ENCODE results near the gene TYMP.

The TYMP gene

DNA sequence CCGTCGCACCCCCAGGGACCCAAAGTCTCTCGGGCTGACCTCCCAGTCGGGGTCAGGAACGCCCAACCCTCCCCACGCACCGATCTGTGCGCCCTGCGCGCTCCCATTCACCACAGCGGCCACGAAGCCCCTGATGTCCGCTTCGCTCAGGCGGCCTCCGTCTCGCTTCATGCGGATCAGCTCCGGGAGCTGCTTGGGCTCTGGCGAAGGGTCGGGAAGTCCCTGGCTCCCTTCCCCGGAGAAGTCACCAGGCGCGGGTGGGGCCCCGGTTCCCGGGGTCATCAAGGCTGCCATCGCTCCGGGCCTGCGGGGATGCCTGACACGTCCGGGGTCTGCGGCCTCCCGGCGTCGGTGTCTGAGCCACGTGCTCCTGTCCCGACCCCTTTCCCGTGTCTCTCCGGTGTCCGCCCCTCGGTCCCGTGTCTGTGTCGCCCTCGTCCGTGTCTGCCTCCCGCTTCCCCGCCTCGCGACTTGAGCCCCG, 356 bp downstream of the TYMP start:
- 33 to 34% methylated on average over 50 of the region's 50 CpGs for WGBS, 2 experiments
- H3K27ac ChIP-seq (ENCODE audit: insufficient read depth, low read depth, low read length, poor library complexity, severe bottlenecking), result no peak overlapping the region
- no peak overlapping the region for H3K4me3 ChIP-seq (ENCODE audit: insufficient read depth, low read depth, low read length)
- H3K27me3 ChIP-seq (ENCODE audit: control insufficient read depth, insufficient read depth, low read length, poor library complexity, severe bottlenecking), result peaks cover 72% of the 10 kb centered on the region
- H3K36me3 ChIP-seq (ENCODE audit: control insufficient read depth, insufficient read depth, low read length), result no peaks in the 10 kb centered on the region
- no peaks in the 10 kb centered on the region for H3K9me3 ChIP-seq (ENCODE audit: control insufficient read depth, low read length)
- peaks cover 19% of the 10 kb centered on the region for H3K4me1 ChIP-seq (ENCODE audit: control insufficient read depth, insufficient read depth, low read length)

- H3K4me1 ChIP-seq (ENCODE audit: control insufficient read depth, insufficient read depth, low read length), result peaks cover 23% of the 10 kb centered on the region
- H3K9me3 ChIP-seq (ENCODE audit: control insufficient read depth, low read length), result no peaks in the 10 kb centered on the region
- WGBS, 2 experiments, result 79% methylated on average over 15 of the region's 15 CpGs
- H3K4me3 ChIP-seq (ENCODE audit: insufficient read depth, low read depth, low read length), result no peak overlapping the region
- H3K27ac ChIP-seq (ENCODE audit: insufficient read depth, low read depth, low read length, poor library complexity, severe bottlenecking), result no peak overlapping the region
- H3K27me3 ChIP-seq (ENCODE audit: control insufficient read depth, insufficient read depth, low read length, poor library complexity, severe bottlenecking), result peaks cover 72% of the 10 kb centered on the region
- no peaks in the 10 kb centered on the region for H3K36me3 ChIP-seq (ENCODE audit: control insufficient read depth, insufficient read depth, low read length)
Measured at GRCh38 chr22:50528682-50529415, 963 bp downstream of the TYMP start.

- Histone ChIP-seq H3K27ac (ENCODE audit: insufficient read depth, low read depth, low read length, poor library complexity, severe bottlenecking) (no peak overlapping the region), H3K36me3 (ENCODE audit: control insufficient read depth, insufficient read depth, low read length) (peaks cover 5% of the 10 kb centered on the region), H3K4me3 (ENCODE audit: insufficient read depth, low read depth, low read length) (no peak overlapping the region), H3K4me1 (ENCODE audit: control insufficient read depth, insufficient read depth, low read length) (peaks cover 23% of the 10 kb centered on the region), H3K9me3 (ENCODE audit: control insufficient read depth, low read length) (no peaks in the 10 kb centered on the region), H3K27me3 (ENCODE audit: control insufficient read depth, insufficient read depth, low read length, poor library complexity, severe bottlenecking) (peaks cover 66% of the 10 kb centered on the region)
- WGBS, 2 experiments, result 92% methylated on average over 18 of the region's 18 CpGs
Measured at GRCh38 chr22:50527921-50528681, 1.7 kb downstream of the TYMP start.

DNA sequence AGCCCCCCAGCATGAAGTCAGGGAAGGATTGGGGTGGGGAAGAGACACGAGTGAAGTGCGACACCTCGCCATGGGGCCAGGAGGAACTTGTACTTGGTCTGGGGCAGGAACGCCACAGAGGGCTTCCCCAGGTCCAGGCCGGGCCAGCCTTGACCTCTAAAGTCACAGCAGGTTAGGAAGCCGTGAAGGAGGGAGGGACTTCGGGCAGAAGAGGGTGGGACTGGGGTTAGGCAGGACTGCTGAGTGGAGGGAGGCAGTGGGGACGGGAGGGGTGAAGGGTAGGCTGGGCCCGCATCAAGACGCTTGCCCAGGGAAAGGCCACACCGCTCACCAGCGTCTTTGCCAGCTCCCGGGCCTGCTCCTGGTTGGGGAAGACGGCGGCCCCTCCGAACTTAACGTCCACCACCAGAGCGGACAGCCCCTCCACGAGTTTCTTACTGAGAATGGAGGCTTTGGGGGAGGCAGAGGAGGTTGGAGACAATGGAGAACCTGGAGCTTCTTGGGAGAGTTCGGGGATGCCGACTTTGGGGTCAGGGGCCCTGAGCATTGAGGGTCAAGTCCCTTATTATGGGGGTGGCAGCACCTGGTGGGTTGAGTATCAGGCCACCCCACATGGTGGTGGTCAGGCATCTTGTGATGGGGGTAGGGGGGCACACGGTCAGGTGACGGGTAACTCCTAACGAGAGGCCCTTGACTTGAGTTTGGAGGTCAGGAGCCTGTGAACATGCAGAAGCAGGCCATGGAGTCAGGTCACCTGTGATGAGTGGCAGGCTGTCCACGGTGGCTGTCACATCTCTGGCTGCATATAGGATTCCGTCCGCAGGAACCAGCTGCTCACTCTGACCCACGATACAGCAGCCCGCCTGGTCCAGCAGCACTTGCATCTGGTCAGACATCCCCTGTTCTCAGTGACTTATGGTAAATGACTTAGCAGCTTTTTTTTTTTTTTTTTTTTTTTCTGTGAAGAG, 2.7 kb downstream of the TYMP start:
- Histone ChIP-seq H3K27me3 (ENCODE audit: control insufficient read depth, insufficient read depth, low read length, poor library complexity, severe bottlenecking) (peaks cover 56% of the 10 kb centered on the region), H3K4me3 (ENCODE audit: insufficient read depth, low read depth, low read length) (peak overlapping the region; percentile 84), H3K36me3 (ENCODE audit: control insufficient read depth, insufficient read depth, low read length) (peaks cover 14% of the 10 kb centered on the region), H3K9me3 (ENCODE audit: control insufficient read depth, low read length) (no peaks in the 10 kb centered on the region), H3K27ac (ENCODE audit: insufficient read depth, low read depth, low read length, poor library complexity, severe bottlenecking) (no peak overlapping the region), H3K4me1 (ENCODE audit: control insufficient read depth, insufficient read depth, low read length) (peaks cover 23% of the 10 kb centered on the region)
- WGBS, 2 experiments, result 58% methylated on average over 29 of the region's 29 CpGs

DNA sequence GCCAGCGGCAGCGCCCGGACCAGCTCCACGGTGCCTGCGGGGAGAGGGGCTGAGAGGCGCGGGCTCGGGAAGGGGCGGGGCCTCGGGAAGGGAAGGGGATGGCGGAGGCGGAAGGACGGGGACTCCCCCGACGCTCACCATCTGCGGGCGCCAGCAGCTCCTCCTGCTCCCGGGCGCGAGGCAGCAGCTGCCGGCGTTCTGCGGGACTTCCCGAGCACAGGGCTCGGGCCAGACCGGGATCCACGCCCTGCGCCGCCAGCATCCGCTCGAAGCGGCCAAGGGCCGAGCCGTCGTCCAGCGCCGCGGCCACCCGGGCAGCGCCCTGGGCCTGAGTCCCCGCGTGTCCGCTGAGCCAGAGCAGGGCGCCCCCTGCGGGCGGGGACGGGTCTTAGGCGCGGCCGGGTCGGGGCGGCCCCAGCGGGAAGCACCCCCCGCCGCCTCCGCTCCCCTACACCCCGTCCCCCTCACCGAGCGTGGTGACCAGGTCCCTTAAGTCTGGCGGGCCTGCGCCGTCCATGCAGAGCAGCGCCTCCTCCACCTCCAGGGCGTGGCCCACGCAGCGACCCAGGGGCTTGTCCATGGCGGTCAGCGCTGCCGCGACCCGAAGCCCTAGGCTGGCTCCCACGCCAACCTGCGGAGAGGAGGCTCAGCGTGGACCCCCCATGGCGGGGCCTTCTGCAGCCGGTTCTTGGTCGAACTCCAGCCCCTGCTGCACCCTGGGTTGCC, 3.5 kb downstream of the TYMP start:
- 1 to 2% methylated on average over 77 of the region's 77 CpGs for WGBS, 2 experiments
- no peaks in the 10 kb centered on the region for H3K9me3 ChIP-seq (ENCODE audit: control insufficient read depth, low read length)
- H3K36me3 ChIP-seq (ENCODE audit: control insufficient read depth, insufficient read depth, low read length), result peaks cover 18% of the 10 kb centered on the region
- peaks cover 48% of the 10 kb centered on the region for H3K27me3 ChIP-seq (ENCODE audit: control insufficient read depth, insufficient read depth, low read length, poor library complexity, severe bottlenecking)
- peak overlapping the region; percentile 92 for H3K27ac ChIP-seq (ENCODE audit: insufficient read depth, low read depth, low read length, poor library complexity, severe bottlenecking)
- H3K4me3 ChIP-seq (ENCODE audit: insufficient read depth, low read depth, low read length), result peak overlapping the region; percentile 84
- H3K4me1 ChIP-seq (ENCODE audit: control insufficient read depth, insufficient read depth, low read length), result peaks cover 18% of the 10 kb centered on the region

GRCh38 chr22:50525858-50526107, 4.0 kb downstream of the TYMP start:
- peaks cover 15% of the 10 kb centered on the region for H3K4me1 ChIP-seq (ENCODE audit: control insufficient read depth, insufficient read depth, low read length)
- 0 to 1% methylated on average over 33 of the region's 33 CpGs for WGBS, 2 experiments

DNA sequence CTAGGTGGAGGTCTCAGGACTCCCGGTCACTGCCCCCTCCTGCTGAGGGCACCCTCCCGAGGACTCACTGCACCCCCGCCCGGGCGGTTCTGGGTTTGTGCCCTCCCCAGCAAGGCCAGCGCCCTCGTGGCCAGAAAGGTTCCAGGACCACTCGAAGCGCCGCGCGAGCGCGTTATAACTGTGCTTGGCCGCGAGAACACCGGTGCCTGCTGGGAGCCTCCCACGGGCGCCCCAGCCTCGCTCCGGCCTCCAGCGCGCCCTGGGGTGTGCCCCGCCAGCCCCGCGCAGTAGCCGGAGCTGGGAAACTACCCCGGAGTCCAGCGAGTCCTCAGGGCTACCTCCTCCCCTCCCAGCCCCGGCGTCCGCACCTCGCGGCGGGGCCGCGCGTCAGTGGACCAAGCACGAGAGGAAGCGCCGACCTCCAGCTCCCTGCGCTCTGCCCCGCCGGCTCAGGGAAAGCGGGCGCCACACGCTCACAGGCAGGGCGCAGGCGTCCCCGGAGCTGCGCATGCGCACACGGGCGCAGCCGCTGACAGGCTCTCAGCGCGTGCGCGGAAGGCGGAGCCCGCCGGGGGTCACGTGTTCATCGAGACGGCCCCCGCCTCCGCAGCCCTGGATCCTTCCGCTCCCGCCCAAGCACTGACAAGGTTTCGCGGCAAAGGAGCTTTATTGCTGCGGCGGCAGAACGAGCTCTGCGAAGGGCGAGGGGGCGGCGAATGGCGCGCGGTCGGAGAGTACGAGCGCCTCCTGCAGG, 4.5 kb downstream of the TYMP start, which contains the start of gene SCO2:
TSS of gene SCO2 (minus strand) at position 495 of the 754 bp plus-strand sequence. CDS start 1,187 bp downstream, outside the sequence.
- Histone ChIP-seq H3K36me3 (ENCODE audit: control insufficient read depth, insufficient read depth, low read length) (peaks cover 18% of the 10 kb centered on the region), H3K27ac (ENCODE audit: insufficient read depth, low read depth, low read length, poor library complexity, severe bottlenecking) (peak within 1 kb of the TSS; percentile 92), H3K4me1 (ENCODE audit: control insufficient read depth, insufficient read depth, low read length) (peaks cover 11% of the 10 kb centered on the region), H3K9me3 (ENCODE audit: control insufficient read depth, low read length) (no peaks in the 10 kb centered on the region), H3K4me3 (ENCODE audit: insufficient read depth, low read depth, low read length) (peak within 1 kb of the TSS; percentile 84), H3K27me3 (ENCODE audit: control insufficient read depth, insufficient read depth, low read length, poor library complexity, severe bottlenecking) (peaks cover 38% of the 10 kb centered on the region)
- WGBS, 2 experiments, result 0 to 1% methylated on average over 84 of the region's 84 CpGs

More at GRCh38 chr22:50525858-50526107, 4.0 kb downstream of the TYMP start:
- Histone ChIP-seq H3K4me3 (ENCODE audit: insufficient read depth, low read depth, low read length) (peak overlapping the region; percentile 84), H3K36me3 (ENCODE audit: control insufficient read depth, insufficient read depth, low read length) (peaks cover 18% of the 10 kb centered on the region), H3K27me3 (ENCODE audit: control insufficient read depth, insufficient read depth, low read length, poor library complexity, severe bottlenecking) (peaks cover 43% of the 10 kb centered on the region), H3K27ac (ENCODE audit: insufficient read depth, low read depth, low read length, poor library complexity, severe bottlenecking) (peak overlapping the region; percentile 92), H3K9me3 (ENCODE audit: control insufficient read depth, low read length) (no peaks in the 10 kb centered on the region)

GRCh38 chr22:50524676-50525103, 5.1 kb downstream of the TYMP start:
- Histone ChIP-seq H3K4me1 (ENCODE audit: control insufficient read depth, insufficient read depth, low read length) (peaks cover 9% of the 10 kb centered on the region), H3K9me3 (ENCODE audit: control insufficient read depth, low read length) (no peaks in the 10 kb centered on the region), H3K27ac (ENCODE audit: insufficient read depth, low read depth, low read length, poor library complexity, severe bottlenecking) (peak overlapping the region; percentile 16), H3K27me3 (ENCODE audit: control insufficient read depth, insufficient read depth, low read length, poor library complexity, severe bottlenecking) (peaks cover 32% of the 10 kb centered on the region), H3K36me3 (ENCODE audit: control insufficient read depth, insufficient read depth, low read length) (peaks cover 19% of the 10 kb centered on the region), H3K4me3 (ENCODE audit: insufficient read depth, low read depth, low read length) (peak overlapping the region; percentile 84)
- 30 to 32% methylated on average over 19 of the region's 19 CpGs for WGBS, 2 experiments

Data from ectodermal cell (in vitro differentiated cells).